Measurements from ENCODE around the gene SARS1. TPM values are rescaled to one million over a fixed set of nuclear protein-coding genes. Genes with fewer than 3 reads are reported as not detected.
A peak's percentile ranks its signal among the peaks of the same experiment; 100 is the strongest.

The SARS1 gene
- total RNA-seq, 1 donor from 2014 or later = 134 TPM

DNA sequence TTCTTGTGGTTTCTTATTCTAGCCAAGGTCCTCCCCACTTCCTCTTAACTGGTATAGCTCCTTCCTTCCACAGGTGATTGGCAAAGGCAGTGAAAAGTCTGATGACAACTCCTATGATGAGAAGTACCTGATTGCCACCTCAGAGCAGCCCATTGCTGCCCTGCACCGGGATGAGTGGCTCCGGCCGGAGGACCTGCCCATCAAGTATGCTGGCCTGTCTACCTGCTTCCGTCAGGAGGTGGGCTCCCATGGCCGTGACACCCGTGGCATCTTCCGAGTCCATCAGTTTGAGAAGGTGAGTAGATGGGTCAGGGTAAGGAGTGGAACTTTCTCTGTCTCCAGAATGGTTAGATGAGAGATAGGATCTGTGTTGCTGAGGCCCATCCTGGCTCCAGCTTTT, 21.4 kb downstream of the SARS1 start:
- intact Hi-C loops (cut with DNase I) = no loop called here
- Histone ChIP-seq H3K4me1 (no peaks in the 10 kb centered on the region), H3K27me3 (no peaks in the 10 kb centered on the region), H3K4me3 (no peak overlapping the region), H3K27ac (no peak overlapping the region), H3K36me3 (peaks cover 88% of the 10 kb centered on the region in 2 donors), H3K9me3 (no peaks in the 10 kb centered on the region)
- TF ChIP-seq, protein P1, sequence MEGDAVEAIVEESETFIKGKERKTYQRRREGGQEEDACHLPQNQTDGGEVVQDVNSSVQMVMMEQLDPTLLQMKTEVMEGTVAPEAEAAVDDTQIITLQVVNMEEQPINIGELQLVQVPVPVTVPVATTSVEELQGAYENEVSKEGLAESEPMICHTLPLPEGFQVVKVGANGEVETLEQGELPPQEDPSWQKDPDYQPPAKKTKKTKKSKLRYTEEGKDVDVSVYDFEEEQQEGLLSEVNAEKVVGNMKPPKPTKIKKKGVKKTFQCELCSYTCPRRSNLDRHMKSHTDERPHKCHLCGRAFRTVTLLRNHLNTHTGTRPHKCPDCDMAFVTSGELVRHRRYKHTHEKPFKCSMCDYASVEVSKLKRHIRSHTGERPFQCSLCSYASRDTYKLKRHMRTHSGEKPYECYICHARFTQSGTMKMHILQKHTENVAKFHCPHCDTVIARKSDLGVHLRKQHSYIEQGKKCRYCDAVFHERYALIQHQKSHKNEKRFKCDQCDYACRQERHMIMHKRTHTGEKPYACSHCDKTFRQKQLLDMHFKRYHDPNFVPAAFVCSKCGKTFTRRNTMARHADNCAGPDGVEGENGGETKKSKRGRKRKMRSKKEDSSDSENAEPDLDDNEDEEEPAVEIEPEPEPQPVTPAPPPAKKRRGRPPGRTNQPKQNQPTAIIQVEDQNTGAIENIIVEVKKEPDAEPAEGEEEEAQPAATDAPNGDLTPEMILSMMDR (IDR thresholded peaks at IDR 0.05) = no peak
- DNase-seq (ENCODE audit: low spot score in 2 of 2) = no peak

GRCh38 chr1:109237512-109237911, 23.8 kb downstream of the SARS1 start:
- Histone ChIP-seq H3K27ac (no peak overlapping the region), H3K4me1 (peaks cover 4 to 11% of the 10 kb centered on the region in 2 donors), H3K9me3 (no peaks in the 10 kb centered on the region), H3K4me3 (no peak overlapping the region), H3K27me3 (no peaks in the 10 kb centered on the region), H3K36me3 (peaks cover 64 to 66% of the 10 kb centered on the region in 2 donors)
- TF ChIP-seq, protein P1 (IDR thresholded peaks at IDR 0.05) = no peak
- intact Hi-C loops (cut with DNase I) = no loop called here
- no peak for DNase-seq (ENCODE audit: low spot score in 2 of 2)

- Histone ChIP-seq H3K27me3 (no peaks in the 10 kb centered on the region), H3K27ac (no peak overlapping the region), H3K9me3 (no peaks in the 10 kb centered on the region), H3K4me3 (no peak overlapping the region), H3K4me1 (peaks cover 4 to 12% of the 10 kb centered on the region in 2 donors), H3K36me3 (peaks cover 57% of the 10 kb centered on the region in 2 donors)
- TF ChIP-seq, protein P1 (IDR thresholded peaks at IDR 0.05) = no peak
- intact Hi-C loops (cut with DNase I) = no loop called here
- DNase-seq (ENCODE audit: low spot score in 2 of 2) = no peak
These were observed 24.7 kb downstream of the SARS1 start for GRCh38 chr1:109238382-109238781.

DNA sequence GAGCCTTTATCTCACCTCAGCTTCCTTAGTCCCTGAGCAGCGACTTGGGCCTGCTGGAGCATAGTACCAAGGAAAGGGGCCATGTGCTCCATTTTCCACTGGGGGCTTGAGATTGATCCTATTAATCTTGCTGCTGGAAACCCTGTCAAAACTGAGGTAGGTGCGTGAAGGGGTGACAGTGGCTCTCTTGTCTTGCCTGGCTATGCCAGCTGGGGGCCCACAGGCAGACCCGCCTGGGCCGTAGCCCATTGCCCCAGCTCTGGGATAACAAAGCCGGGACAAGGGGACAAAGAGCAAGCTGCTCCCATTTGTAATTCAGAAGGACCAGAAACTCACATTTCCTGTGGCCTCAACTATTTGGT, 25.3 kb downstream of the SARS1 start:
- TF ChIP-seq, protein P1 (IDR thresholded peaks at IDR 0.05) = no peak
- no peak for DNase-seq (ENCODE audit: low spot score in 2 of 2)
- Histone ChIP-seq H3K27ac (peak overlapping the region in 1 of 2 donors; percentile 21), H3K27me3 (no peaks in the 10 kb centered on the region), H3K4me3 (no peak overlapping the region), H3K36me3 (peaks cover 51 to 53% of the 10 kb centered on the region in 2 donors), H3K9me3 (no peaks in the 10 kb centered on the region), H3K4me1 (peaks cover 4 to 12% of the 10 kb centered on the region in 2 donors)
- intact Hi-C loops (cut with DNase I) = no loop called here

GRCh38 chr1:109239409-109240068, 25.8 kb downstream of the SARS1 start:
- DNase-seq (ENCODE audit: low spot score in 2 of 2) = no peak
- intact Hi-C loops (cut with DNase I) = no loop called here
- Histone ChIP-seq H3K27ac (peak overlapping the region in 1 of 2 donors; percentile 21), H3K27me3 (no peaks in the 10 kb centered on the region), H3K4me1 (peaks cover 4 to 12% of the 10 kb centered on the region in 2 donors), H3K4me3 (no peak overlapping the region), H3K36me3 (peaks cover 47% of the 10 kb centered on the region in 2 donors), H3K9me3 (no peaks in the 10 kb centered on the region)
- TF ChIP-seq, protein P1 (IDR thresholded peaks at IDR 0.05) = peak; percentile 4 to 36 (median 23)

All from ascending aorta (tissue), 2 donors.